HepG2 (cell line): ENCODE measurements around the gene PRR27. TPM values are rescaled to one million over a fixed set of nuclear protein-coding genes. Genes with fewer than 3 reads are reported as not detected.

Experiments
- CEBPG ChIP-seq: IDR thresholded peaks from 2 replicates; pipeline ENCODE4 v1.6.1; 2016
- ELF4 ChIP-seq: sonication (generic); formaldehyde crosslinking; IDR thresholded peaks from 2 replicates; pipeline ENCODE4 v1.5.0; 2020; ENCODE audit warnings: missing genetic modification reagents, mild to moderate bottlenecking, moderate library complexity, borderline replicate concordance
- EZH2 ChIP-seq: conservative IDR thresholded peaks from 2 replicates; pipeline ENCODE4 v1.6.1; 2012; ENCODE audit warnings: mild to moderate bottlenecking, low read depth, low read length, moderate library complexity
- FOXA1 ChIP-seq, 2 experiments: fragments of 450-650 bp in 1 of 2; sonication (generic) in 1 of 2; formaldehyde crosslinking in 1 of 2; IDR thresholded peaks; 2 replicates each; pipeline versions ENCODE4 v1.4.0 to v1.6.1; 2016 to 2020; ENCODE audit warnings: missing genetic modification reagents in 1 of 2
- MAZ ChIP-seq, 2 experiments: sonication (generic) in 1 of 2; formaldehyde crosslinking in 1 of 2; IDR thresholded peaks; 2 replicates each; pipeline versions ENCODE4 v1.5.0 to v1.6.1; 2012 to 2020; ENCODE audit warnings: low read depth in 2 of 2, mild to moderate bottlenecking in 2 of 2, borderline replicate concordance in 1 of 2, improper control_type of control experiment in 1 of 2, low read length in 1 of 2, missing genetic modification reagents in 1 of 2, moderate library complexity in 1 of 2
- NR2F2 ChIP-seq: IDR thresholded peaks from 2 replicates; pipeline ENCODE4 v1.6.1; 2012; ENCODE audit warnings: low read depth, inconsistent platforms, borderline replicate concordance
- SRSF1 ChIP-seq: fragments of 200-400 bp; formaldehyde crosslinking; optimal IDR thresholded peaks from 2 replicates; pipeline ENCODE3; 2017; ENCODE audit warnings: mild to moderate bottlenecking, low read depth, low read length, moderate library complexity
- TCF7L2 ChIP-seq: IDR thresholded peaks from 2 replicates; pipeline ENCODE4 v1.6.1; 2011; ENCODE audit warnings: mild to moderate bottlenecking, low read depth, low read length, moderate library complexity
- TRIM24 ChIP-seq: sonication (generic); formaldehyde crosslinking; IDR thresholded peaks from 2 replicates; pipeline ENCODE4 v1.8.0; 2022; ENCODE audit warnings: mild to moderate bottlenecking, missing genetic modification reagents
- ZNF367 ChIP-seq: sonication (generic); formaldehyde crosslinking; IDR thresholded peaks from 2 replicates; pipeline ENCODE4 v1.4.0; 2020; ENCODE audit warnings: missing genetic modification reagents, borderline replicate concordance
- ZNF598 ChIP-seq: sonication (generic); formaldehyde crosslinking; IDR thresholded peaks from 2 replicates; pipeline ENCODE4 v1.5.1; 2020; ENCODE audit warnings: mild to moderate bottlenecking, missing genetic modification reagents, borderline replicate concordance
- ZNF775 ChIP-seq: sonication (generic); formaldehyde crosslinking; IDR thresholded peaks from 2 replicates; pipeline ENCODE4 v1.4.0; 2020; ENCODE audit warnings: missing genetic modification reagents, mild to moderate bottlenecking, moderate library complexity, borderline replicate concordance
- ZNF841 ChIP-seq: sonication (generic); formaldehyde crosslinking; IDR thresholded peaks from 2 replicates; pipeline ENCODE4 v1.8.1; 2023; ENCODE audit warnings: missing genetic modification reagents, borderline replicate concordance
- polyA plus RNA-seq, 8 experiments: library from polyadenylated mRNA; depleted of rRNA in 3 of 8; stranded (reverse) in 7 of 8; unstranded in 1 of 8; fragments of >200 nt; fragmentation: Illumina TruSeq in 4 of 8; extraction: Trizol in 4 of 8; gene quantifications; 2 replicates each; pipeline versions ENCODE4 v1.2.1 to v1.2.3, GENCODE V29; 2011 to 2016; ENCODE audit warnings: low read depth in 4 of 8, missing spikeins in 1 of 8, mixed read lengths in 1 of 8; ENCODE audit not compliant: insufficient read depth in 1 of 8
- total RNA-seq, 5 experiments: library from RNA; depleted of rRNA; stranded (reverse); fragments of >200 nt; fragmentation: Illumina TruSeq; extraction: Trizol; gene quantifications; 2 replicates each; pipeline ENCODE4 v1.2.3, GENCODE V29; 2016; ENCODE audit warnings: low read depth in 1 of 5
- TF ChIP-seq, protein P1 (sequence below): sonication (generic); formaldehyde crosslinking; IDR thresholded peaks from 2 replicates; pipeline ENCODE4 v1.4.0; 2020; ENCODE audit warnings: mild to moderate bottlenecking, missing genetic modification reagents
- TF ChIP-seq, protein P2 (sequence below): IDR thresholded peaks from 2 replicates; pipeline ENCODE4 v1.4.0; 2020; ENCODE audit warnings: mild to moderate bottlenecking, missing genetic modification reagents
- TF ChIP-seq, protein P3 (sequence below): IDR thresholded peaks from 2 replicates; pipeline ENCODE4 v1.6.1; 2016
- TF ChIP-seq, protein P4 (sequence below), 2 experiments: sonication (generic) in 1 of 2; formaldehyde crosslinking in 1 of 2; IDR thresholded peaks; 2 replicates each; pipeline versions ENCODE4 v1.4.0 to v1.6.1; 2016 to 2020; ENCODE audit warnings: borderline replicate concordance in 1 of 2, low read depth in 1 of 2, mild to moderate bottlenecking in 1 of 2, missing genetic modification reagents in 1 of 2

PRR27 gene
- total and polyA plus RNA-seq, 2 of the 13 experiments (the other 11 are each of a cell fraction or from before 2014, with no cell fraction given), result not detected

DNA sequence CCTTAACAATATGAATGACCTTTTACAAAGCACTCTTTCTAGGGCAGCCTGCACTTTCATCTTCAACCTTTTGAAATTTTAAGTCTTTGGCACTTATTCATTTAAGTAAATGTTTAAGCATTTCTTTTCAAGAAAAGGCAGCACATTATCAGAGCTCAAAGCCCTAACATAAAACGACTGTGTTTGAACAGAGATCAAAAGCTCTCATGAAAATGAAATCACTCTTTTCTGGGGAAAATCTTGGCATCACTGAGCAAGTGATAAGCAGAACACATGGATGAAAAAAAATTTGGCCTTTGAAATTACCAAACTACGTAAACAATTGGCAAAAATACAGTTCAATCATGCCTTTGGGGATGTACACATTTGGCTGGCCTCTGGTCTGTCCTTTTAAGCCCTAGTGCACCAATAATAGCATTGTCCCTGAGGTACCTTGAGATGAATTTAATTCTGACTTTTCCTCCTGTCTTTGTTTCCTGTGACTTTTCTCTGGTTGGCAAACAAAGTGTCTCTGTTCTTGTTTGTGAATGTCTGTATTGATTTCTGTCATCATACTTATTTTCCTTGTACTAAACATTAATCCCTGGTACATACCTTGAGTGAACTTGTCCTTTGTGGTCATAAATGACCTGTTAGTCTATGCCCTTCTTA is 28.6 kb downstream of the PRR27 start (continued):
- no peak for TF ChIP-seq EZH2
- peak; percentile 100 for TF ChIP-seq TCF7L2
- TF ChIP-seq CEBPG (CRISPR knock-in tag), result peak; percentile 74
- no peak for TF ChIP-seq SRSF1
- TF ChIP-seq, protein P1, sequence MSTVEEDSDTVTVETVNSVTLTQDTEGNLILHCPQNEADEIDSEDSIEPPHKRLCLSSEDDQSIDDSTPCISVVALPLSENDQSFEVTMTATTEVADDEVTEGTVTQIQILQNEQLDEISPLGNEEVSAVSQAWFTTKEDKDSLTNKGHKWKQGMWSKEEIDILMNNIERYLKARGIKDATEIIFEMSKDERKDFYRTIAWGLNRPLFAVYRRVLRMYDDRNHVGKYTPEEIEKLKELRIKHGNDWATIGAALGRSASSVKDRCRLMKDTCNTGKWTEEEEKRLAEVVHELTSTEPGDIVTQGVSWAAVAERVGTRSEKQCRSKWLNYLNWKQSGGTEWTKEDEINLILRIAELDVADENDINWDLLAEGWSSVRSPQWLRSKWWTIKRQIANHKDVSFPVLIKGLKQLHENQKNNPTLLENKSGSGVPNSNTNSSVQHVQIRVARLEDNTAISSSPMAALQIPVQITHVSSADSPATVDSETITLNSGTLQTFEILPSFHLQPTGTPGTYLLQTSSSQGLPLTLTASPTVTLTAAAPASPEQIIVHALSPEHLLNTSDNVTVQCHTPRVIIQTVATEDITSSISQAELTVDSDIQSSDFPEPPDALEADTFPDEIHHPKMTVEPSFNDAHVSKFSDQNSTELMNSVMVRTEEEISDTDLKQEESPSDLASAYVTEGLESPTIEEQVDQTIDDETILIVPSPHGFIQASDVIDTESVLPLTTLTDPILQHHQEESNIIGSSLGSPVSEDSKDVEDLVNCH (CRISPR knock-in tag), result no peak
- TF ChIP-seq ZNF841 (CRISPR knock-in tag), result no peak
- TF ChIP-seq, protein P2, sequence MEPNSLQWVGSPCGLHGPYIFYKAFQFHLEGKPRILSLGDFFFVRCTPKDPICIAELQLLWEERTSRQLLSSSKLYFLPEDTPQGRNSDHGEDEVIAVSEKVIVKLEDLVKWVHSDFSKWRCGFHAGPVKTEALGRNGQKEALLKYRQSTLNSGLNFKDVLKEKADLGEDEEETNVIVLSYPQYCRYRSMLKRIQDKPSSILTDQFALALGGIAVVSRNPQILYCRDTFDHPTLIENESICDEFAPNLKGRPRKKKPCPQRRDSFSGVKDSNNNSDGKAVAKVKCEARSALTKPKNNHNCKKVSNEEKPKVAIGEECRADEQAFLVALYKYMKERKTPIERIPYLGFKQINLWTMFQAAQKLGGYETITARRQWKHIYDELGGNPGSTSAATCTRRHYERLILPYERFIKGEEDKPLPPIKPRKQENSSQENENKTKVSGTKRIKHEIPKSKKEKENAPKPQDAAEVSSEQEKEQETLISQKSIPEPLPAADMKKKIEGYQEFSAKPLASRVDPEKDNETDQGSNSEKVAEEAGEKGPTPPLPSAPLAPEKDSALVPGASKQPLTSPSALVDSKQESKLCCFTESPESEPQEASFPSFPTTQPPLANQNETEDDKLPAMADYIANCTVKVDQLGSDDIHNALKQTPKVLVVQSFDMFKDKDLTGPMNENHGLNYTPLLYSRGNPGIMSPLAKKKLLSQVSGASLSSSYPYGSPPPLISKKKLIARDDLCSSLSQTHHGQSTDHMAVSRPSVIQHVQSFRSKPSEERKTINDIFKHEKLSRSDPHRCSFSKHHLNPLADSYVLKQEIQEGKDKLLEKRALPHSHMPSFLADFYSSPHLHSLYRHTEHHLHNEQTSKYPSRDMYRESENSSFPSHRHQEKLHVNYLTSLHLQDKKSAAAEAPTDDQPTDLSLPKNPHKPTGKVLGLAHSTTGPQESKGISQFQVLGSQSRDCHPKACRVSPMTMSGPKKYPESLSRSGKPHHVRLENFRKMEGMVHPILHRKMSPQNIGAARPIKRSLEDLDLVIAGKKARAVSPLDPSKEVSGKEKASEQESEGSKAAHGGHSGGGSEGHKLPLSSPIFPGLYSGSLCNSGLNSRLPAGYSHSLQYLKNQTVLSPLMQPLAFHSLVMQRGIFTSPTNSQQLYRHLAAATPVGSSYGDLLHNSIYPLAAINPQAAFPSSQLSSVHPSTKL (CRISPR knock-in tag), result peak; percentile 91
- TF ChIP-seq NR2F2, result peak; percentile 89
- TF ChIP-seq, protein P3, sequence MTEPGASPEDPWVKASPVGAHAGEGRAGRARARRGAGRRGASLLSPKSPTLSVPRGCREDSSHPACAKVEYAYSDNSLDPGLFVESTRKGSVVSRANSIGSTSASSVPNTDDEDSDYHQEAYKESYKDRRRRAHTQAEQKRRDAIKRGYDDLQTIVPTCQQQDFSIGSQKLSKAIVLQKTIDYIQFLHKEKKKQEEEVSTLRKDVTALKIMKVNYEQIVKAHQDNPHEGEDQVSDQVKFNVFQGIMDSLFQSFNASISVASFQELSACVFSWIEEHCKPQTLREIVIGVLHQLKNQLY (CRISPR knock-in tag), result peak; percentile 65; the same call in 1 of the 2 replicates
- no peak for TF ChIP-seq ZNF775 (CRISPR knock-in tag)
- TF ChIP-seq TRIM24 (CRISPR knock-in tag), result 0 out of 2 replicates have a peak, but pooled peaks have one; percentile 39
- TF ChIP-seq FOXA1 (IDR thresholded peaks at IDR 0.05), result peak; percentile 83
- TF ChIP-seq FOXA1 (CRISPR knock-in tag; IDR thresholded peaks at IDR 0.05), result peak; percentile 86
- TF ChIP-seq ZNF598 (CRISPR knock-in tag), result no peak
- no peak for TF ChIP-seq MAZ (IDR thresholded peaks at IDR 0.05; ENCODE audit: borderline replicate concordance, low read depth, low read length)
- TF ChIP-seq MAZ (CRISPR knock-in tag; IDR thresholded peaks at IDR 0.05; ENCODE audit: low read depth), result no peak
- TF ChIP-seq ELF4 (CRISPR knock-in tag), result no peak
- no peak for TF ChIP-seq ZNF367 (CRISPR knock-in tag)
- TF ChIP-seq, protein P4, sequence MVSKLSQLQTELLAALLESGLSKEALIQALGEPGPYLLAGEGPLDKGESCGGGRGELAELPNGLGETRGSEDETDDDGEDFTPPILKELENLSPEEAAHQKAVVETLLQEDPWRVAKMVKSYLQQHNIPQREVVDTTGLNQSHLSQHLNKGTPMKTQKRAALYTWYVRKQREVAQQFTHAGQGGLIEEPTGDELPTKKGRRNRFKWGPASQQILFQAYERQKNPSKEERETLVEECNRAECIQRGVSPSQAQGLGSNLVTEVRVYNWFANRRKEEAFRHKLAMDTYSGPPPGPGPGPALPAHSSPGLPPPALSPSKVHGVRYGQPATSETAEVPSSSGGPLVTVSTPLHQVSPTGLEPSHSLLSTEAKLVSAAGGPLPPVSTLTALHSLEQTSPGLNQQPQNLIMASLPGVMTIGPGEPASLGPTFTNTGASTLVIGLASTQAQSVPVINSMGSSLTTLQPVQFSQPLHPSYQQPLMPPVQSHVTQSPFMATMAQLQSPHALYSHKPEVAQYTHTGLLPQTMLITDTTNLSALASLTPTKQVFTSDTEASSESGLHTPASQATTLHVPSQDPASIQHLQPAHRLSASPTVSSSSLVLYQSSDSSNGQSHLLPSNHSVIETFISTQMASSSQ (IDR thresholded peaks at IDR 0.05; ENCODE audit: low read depth), result peak; percentile 89
- TF ChIP-seq, protein P4 (CRISPR knock-in tag; IDR thresholded peaks at IDR 0.05; ENCODE audit: borderline replicate concordance), result peak; percentile 95
